NCI-H526 treated with DMSO at 0.1 percent for 48 hours (cell line): ENCODE data around the gene DGKG.
A peak's percentile ranks its signal among the peaks of the same experiment; 100 is the strongest.

Experiments
- DNase-seq: peaks from one replicate; lab custom pipeline; 2025; lab: John Stamatoyannopoulos, UW

Gene DGKG

DNA sequence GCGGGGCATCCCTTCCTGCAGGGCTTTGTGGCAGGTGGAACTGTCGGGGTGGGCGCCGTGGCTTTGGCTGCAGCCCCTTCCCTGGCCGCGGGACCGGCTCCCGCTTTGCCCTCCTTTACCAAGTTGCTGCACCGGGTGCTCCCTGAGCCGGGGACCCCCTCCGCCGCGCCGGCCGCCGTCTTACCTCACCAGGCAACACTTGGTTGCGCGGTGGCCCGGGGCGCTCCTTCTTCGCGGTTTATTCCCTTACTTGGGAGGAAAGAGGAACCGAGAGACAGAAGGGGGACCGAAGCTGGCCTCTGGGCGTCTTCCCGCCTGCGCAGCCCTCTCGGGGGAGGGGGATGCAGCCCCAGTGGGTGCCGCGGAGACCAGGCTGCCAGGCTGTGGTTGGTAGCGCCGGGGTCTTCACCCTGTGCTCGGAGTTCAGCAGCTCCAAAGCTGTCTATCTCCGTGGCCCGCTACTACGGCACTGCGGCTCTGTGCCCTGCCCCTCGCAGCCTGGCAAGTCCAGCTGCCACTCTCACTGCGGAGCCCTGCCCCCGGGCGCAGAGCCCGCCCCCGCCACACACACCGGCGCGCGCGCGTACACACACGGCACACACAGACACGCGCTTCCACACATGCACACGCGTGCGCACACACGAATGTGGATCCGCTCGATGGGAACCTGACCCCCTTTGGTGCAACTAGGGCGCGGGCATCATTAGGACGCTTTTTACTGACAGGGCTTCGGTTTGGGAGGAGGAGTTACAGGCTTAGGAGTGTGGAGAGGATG lies at the start of gene DGKG:
Gene DGKG, minus strand, starts transcription at position 473 of the 775 bp plus-strand sequence. CDS start 41,775 bp downstream, outside the sequence.
- peak; percentile 35 for DNase-seq

DNA sequence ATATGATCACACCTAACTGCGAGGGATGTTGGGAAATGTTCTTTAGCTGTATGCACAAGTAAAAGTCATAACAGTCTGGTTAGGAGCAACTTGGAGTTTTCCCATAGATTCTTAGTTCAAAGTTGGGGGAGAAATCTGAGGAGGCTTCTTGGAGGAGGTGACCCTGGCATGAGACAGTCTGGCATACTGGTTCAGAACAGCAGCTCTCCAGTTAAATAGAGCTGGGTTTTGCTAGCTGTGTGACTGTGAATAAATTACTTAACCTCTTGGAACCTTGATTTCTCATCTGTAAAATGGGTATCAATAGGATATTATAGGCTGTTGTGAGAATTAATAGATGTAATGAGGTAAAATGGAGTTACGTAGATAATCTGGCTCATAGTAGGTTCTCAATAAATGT lies 49.1 kb upstream of the DGKG start:
- no peak for DNase-seq

DNA sequence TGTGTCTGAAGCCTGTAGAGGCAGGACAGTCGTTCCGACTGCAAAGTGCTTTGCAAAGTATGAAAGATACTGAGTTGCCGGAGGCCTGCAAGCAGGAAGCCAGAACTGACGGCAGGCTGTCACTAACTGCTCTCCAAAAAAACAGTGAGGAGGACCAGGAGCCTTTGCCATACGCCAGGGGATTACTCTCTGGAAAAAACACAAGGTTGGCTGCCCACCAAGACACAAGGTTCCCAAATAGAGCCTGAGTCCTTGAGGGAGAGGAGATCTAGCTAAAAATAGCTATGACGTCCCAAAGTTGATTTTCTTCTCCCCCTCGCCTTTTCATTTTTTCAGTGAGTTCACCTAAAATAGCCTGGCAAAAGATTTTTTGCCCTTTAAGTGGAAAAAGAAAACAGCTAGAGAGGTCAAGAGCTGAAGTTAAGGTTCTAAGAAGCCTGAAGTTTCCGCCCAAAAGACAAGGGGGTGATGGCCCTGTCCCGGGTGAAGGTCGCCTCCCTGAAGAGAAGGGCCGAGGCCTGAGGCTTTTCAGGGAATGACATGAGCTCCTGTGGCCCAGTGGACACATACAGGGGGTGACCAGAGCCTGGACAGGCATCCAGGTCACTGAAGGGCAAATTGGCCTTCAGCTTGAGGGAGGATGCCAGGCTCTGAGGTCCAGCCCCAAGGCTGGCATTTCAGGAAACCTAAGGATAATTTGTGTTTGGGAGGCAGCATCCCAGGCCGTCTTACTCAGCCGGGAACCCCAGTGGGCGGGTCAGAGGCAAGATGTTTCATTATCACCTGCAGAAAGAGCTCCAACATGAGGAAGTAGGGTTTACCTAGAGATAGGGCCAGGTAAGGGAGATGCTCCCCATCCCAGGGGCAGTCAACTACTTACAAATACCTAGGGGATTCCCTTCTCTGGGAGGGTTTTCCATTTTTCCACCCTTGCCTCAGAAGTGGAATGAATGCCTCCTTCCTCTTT lies 44.9 kb upstream of the DGKG start:
- DNase-seq, result no peak

DNA sequence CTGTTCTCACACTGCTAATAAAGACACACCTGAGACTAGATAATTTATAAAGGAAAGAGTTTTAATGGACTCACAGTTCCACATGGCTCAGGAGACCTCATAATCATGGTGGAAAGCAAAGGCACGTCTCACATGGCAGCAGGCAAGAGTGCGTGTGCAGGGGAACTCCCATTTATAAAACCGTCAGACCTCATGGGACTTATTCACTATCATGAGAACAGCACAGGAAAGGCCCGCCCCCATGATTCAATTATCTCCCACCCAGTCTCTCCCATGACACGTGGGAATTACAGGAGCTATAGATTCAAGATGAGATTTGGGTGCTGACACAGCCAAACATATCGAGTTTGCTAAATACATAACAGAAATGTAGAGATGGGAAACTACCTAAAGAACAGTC lies 39.5 kb upstream of the DGKG start:
- DNase-seq, result no peak

DNA sequence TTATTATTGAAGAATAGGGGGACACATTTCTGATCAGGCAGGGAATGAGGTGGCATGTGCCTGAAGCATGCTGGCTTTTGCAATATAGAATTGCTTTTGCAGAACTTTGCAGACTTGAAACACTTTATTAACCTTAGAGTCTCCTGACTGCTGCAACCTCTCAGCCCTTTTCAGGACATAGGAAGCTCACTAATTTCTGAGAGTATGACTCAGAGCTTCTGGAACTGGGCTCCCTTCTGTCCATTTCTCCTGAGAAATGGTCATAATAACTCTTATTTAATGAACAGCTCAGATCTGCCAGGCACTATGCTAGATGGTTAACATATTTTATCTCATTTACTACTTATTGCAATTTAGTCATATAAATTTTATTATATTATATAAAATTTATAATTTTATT lies 38.6 kb upstream of the DGKG start:
- no peak for DNase-seq

DNA sequence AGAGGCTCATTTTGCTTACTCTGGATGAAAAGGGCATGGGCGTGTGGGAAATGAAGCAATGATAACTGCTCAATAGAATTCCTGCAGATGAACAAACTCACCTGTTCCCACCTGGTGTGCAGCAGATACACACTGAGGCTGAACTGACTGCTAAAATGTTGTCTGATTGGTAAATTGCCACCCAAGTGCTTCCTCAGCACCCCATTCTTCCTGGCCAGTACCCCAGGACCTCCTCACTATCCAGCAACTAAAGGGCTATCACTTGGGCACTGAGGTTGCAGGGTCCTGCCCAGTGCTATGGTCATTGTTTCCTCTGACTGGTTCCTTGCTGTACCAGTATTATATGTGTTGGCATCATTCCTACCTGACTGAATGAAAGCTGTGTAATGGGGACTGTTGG lies 38.0 kb upstream of the DGKG start:
- DNase-seq, result no peak

DNA sequence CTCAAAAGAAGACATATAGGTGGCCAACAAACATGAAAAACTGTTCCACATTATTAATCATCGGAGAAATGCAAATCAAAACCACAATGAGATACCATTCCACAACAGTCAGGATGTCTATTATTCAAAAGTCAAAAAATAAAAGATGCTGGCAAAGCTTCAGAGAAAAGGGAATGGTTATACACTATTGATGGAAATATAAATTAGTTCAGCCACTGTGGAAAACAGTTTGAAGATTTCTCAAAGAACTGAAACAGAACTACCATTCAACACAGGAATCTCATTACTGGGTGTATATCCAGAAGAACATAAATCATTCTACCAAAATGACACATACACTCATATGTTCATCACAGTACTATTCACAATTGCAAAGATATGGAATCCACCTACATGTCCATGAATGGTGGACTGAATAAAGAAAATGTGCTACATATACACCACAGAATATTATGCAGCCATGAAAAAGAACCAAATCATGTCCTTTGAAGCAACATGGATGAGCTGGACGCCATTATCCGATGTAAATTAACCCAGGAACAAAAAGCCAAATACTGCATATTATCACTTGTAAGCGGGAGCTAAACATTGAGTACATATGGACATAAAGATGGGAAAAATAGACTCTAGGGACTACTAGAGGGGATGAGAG lies 32.7 kb upstream of the DGKG start:
- no peak for DNase-seq

DNA sequence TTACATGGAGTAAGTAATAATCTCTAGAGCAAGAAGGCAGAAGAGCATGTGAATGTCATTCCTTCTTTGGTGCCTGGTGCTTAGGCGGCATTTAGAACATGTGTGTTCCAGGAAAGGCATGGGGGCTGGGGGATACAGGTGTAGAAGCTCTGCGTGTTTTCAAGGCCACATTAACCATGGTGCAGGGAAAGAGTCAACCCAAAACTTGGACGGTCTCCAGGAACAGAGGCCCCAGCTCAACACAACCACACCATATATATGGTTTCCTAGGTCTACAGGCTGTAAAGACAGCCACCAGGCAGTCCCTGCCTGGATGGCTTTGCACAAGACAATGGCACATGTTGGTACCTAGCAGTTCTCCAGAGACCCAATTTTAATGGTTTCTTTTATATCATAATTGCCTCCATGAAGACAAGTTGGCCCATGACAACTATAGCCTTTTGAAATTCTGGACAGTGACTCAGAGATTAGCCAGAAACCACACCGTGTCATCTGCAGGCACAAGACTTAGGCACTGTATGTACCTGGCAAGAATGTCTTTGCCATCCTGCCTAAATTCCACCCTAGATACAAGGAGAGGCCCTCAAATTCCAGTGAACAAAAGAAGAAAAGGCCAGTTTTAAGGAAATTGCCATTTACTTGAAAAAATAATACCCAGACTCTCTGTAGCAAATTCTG lies 25.0 kb upstream of the DGKG start:
- no peak for DNase-seq

DNA sequence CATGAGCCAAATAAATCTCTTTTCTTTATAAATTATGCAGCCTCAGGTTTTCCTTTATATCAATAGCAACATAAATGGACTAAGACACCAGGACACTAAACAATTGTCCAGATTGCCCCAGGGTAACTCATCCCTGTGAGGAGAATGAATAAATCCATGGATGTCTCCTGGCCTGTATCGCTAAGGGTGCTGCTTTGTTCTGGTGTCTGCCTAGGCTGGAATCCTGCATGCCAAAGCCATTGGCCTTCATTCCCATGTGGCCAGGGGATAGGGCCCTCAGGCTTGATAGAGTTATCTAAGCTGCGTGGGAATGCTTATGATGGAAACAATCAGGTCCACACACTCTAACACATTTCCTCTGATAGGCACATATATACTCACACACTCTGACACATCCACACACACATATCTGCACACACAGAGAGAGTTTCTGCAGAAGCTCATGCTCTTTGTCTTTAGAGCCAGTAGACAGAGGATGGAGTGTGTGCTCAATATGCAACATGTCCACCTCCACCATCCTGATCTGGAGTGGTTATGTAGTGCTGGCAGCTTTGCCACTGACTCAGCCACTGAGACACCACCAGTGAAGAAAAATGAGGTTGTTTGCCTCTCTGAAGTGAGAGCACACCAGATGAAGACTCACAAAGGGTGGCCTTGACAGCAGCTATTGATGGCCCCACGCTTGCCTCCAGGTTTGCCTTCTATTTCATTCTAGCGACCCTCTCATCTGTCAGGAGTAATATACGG lies 24.0 kb upstream of the DGKG start:
- no peak for DNase-seq

DNA sequence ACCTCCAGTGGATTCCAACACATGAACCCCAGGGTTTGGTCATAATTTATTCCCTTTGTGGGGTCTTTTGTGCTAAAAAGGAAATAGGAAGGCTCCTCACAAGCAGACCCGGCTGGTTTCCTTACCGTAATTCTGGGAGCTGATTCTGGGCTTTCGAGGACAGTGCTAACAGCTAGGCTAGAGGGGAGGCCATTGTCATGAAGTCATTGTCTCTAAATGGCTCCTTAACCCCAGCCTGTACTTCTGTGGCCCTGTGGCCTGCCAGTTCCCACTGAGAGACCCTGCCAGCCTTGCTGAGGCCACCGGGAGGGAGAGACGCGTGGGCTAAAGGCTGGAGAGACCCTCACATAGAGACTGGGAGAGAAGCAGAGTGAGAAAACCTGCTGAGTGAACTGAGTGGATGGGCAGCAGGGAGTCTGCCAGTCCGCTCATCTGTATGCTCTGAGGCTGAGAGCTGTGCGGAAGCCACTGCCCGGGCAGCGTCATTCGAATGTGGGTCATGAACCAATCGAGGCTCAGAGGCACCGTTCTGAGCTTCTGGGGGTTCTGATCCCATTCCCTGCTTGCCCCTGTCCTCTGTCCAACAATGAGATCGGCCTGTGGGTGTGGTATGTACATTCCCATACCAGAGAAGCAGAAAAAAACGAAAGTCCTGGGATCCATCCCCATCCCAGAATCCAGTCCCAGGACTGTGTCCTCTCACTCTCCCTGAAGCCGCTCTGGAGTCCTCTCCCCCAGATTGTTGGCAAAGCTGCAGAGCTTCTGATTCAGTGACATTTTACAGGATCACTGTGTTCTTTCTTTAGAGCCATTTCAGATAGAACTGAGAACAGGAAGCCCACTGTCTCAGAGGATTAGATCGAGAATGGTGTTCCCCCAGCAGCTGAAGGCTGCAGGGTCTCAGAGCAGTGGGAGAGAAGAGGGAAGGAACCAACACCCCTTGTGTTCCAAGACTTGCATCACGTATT lies 21.3 kb upstream of the DGKG start:
- DNase-seq, result no peak

DNA sequence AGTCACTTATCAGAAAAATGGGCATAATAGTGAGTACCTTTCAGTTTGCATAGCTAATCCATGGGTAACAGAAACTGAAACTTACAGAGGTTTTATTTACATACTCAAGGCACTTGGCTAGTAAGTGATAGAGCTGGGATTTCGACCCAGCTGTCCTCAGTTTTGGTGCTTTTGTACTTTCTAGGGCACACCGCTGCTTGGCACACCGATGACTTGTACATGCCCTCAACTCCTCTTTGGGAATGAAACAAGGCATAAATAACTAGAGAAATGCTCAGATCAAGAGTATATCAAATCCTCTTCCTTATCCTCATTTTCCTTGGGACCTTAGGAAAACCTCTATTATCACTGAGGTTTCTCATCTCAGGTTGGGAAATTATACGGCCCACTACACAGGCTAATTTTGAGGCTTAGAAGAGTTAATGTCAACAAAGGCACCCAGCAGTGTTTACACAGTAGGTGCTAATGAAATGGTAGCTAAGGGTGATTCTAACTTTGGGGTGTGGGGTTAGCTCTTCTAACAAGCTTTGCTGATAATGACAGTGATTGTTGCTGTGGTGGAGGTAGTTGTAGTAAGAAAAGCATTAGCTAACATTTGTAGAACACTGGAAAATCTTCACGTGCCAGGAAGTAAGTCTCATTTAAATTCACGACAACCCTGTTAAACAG lies 20.3 kb upstream of the DGKG start:
- no peak for DNase-seq

DNA sequence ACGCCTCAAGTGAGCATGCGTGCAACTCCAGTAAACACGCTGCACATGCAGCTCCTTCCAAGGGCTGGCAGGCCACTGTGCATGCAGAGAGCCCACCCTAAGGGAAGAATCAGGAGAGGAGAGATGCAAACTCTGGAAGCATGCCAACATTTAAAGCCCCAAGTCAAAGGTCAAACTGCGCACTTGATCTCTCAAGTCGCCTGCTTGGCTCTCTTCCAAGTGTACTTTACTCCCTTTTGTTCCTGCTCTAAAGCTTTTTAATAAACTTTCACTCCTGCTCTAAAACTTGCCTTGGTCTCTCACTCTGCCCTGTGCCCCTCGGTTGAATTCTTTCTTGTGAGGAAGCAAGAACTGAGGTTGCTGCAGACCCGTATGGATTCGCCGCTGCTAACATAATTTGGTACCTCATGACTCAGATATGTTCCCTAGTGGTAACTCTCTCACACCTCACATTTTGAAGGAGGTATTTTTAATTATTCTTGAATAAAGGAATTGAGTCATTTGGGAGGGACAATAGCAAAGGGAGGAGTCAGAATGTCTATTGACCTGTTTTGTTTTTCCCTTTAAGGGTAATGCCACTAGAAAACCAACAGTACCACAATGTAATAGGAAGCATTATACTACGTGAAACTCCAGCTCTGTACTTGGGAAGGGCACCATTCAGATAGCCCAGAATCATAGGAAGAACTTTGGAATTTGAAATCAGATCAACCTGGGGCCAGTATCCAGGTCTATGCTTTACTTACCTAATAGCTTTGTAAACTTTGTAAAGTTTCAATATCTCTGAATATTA lies 19.6 kb upstream of the DGKG start:
- no peak for DNase-seq

DNA sequence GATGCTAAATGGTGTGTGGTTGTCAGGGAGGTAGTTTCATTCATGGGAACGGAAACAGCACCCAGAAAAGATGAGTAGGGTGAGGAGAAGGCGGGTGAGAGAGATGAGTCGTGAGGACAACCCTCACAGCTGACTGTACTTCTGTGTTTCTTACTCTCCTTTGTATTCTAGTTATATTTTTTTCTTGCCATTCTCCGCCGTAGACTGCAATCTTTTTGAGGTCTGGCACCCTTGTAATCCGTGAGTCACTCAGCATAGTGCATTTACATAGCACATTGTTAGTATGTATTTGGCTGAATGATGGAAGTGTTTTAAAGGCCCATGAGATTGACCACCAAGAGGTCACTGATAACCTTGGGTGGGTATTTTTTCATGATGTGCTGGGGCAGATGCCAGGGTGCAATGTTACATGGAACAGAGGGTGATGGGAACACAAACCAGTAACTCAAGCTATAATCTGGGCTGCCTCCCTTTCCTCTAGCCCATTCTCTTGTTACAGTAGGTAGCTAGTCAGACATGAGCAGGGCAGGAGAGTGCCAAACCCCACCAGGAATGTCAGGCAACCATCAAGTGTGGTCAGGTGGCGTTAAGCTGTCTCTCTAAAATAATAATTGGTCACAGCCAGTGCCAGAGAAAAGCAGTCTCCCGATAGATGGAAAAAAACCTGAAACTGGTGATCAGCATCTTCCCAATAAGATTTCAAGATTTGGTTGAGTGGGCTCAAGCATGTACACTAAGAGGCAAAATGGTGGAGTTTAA lies 18.8 kb upstream of the DGKG start:
- DNase-seq, result no peak

DNA sequence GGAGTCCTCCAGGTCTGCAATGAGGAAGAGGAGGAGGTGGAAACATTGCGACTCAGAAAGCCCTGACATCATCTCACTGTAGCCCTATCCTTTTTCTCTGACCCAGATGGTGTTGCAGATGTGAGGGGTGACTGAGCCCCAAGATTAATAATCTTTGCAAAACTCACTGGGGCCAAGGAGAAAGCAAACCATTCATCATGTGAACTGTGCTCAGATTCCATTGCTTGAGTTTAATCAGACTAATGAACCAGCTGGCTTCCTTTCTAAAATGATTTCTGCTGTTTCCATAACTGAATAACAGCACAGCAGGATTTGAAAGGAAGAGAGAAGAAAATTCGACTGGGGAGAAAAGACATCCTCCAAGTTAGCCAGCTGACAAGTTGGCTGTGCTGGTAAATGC lies 13.4 kb upstream of the DGKG start:
- DNase-seq, result no peak

DNA sequence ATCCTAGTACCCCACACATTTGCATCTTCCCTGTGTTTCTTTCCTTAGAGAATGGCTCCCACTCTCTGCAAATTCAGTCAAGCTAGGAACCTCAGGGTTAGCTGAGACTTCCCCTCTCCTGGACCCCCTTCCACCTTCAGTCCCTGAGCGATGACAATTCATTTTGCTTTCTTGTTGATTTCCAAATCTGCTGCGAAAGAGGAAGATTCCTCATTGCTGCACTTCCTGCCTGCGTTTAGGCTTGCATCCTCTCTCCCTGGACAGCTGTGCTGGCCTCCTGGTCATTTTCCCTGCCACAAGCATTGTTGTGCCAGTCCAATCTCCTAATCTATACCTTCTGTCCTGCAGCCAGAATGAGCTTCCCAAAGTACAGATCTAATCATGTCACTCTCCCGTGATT lies 12.3 kb upstream of the DGKG start:
- DNase-seq, result no peak

DNA sequence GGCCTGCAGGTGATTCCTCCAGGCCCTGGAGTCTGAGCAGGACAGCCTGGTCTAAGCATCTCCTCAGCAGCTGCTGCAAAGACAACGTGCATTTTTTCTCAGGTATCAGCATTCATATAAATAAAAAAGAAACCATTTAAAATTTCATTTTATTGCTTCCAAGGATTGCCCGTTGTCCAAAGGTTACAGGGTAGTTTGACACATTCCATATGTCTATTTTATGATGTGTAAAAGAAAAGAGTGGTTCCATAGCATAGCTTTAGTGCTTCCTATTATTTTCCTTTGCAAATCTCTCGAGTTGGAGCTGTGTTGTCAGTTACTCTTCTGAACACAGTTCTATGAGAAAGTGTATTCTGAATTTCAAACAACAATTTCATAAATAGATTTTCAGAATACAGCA lies 7.2 kb upstream of the DGKG start:
- DNase-seq, result no peak

DNA sequence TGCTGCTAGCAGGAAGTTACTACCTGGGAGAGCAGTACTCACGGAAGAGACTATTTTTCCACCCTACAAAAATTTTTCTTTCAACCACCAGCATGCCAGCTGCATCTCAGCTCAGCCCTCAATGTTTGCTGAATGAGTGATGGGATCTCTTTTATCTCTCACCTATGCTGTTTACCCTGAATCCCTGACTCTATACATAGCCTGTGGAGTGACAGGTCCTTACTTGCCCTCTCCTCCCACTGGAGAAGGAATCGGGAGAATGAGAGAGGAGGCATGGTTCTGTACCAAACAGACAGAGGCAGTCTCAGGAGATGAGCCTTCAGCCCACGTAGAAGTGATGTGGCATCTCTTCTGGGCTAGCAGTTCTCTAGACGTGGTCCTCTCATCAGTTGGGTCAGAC lies 6.7 kb upstream of the DGKG start:
- no peak for DNase-seq

DNA sequence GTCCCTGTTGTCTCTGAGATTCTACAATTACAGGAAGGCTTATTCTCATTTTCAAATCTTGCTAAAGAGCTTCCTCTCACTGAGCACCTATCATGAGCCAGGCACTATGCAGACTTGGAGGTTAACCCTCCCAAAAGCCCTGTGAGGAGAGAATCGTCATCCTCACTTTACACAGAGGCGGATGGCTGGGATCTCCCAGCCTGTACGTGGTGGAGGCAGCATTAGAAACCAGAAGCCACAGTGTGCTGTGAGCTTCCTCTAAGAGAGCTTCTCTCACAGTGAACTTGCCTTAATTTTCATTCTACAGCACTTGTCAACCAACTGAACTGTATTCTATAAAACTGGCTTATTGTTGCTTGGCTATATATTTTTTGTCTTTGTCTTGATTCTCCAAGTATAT lies 6.1 kb upstream of the DGKG start:
- no peak for DNase-seq
